K562 (cell line): ENCODE results near the gene DMAC2L.

Experiments
- HDAC2 ChIP-seq: fragments of 450-650 bp; IDR thresholded peaks from 2 replicates; pipeline ENCODE4 v1.6.1; 2016; ENCODE audit warnings: mild to moderate bottlenecking
- NCOA2 ChIP-seq, 2 experiments: fragments of 450-650 bp; IDR thresholded peaks; 2 replicates each; pipeline ENCODE4 v1.6.1; 2018; ENCODE audit warnings: mild to moderate bottlenecking in 2 of 2, moderate library complexity in 1 of 2; ENCODE audit not compliant: partially characterized antibody in 2 of 2
- POLR2AphosphoS5 ChIP-seq: IDR thresholded peaks from 2 replicates; pipeline ENCODE4 v1.6.1; 2011; ENCODE audit warnings: mild to moderate bottlenecking, low read depth, low read length, moderate library complexity; ENCODE audit not compliant: control insufficient read depth, insufficient read depth

GRCh38 chr14:50357124-50357523, 45.0 kb downstream of the DMAC2L start:
- no peak for TF ChIP-seq POLR2AphosphoS5
- no peak for TF ChIP-seq NCOA2 (IDR thresholded peaks at IDR 0.05; ENCODE audit: partially characterized antibody in 2 of 2)
- no peak for TF ChIP-seq HDAC2
